HepG2 (cell line): ENCODE results near the gene MC5R.

ENCODE experiments used
- ATF1 ChIP-seq: IDR thresholded peaks from 2 replicates; pipeline ENCODE4 v1.6.1; 2016; ENCODE audit warnings: mild to moderate bottlenecking, control low read depth
- CBX2 ChIP-seq, 2 experiments: fragments of 200-600 bp in 1 of 2; sonication (generic); formaldehyde crosslinking in 1 of 2; IDR thresholded peaks; 2 replicates each; pipeline versions ENCODE4 v1.7.0 to v1.8.1; 2018 to 2022; ENCODE audit warnings: low read depth in 2 of 2, low read length in 1 of 2, mild to moderate bottlenecking in 1 of 2, missing genetic modification reagents in 1 of 2
- CTCF ChIP-seq: sonication (generic); formaldehyde crosslinking; IDR thresholded peaks from 2 replicates; pipeline ENCODE4 v1.5.0; 2020; ENCODE audit warnings: mild to moderate bottlenecking, missing genetic modification reagents, moderate library complexity
- IRF2 ChIP-seq: IDR thresholded peaks from 2 replicates; pipeline ENCODE4 v1.6.1; 2018; ENCODE audit warnings: missing genetic modification reagents, missing compliant biosample characterization
- KAT8 ChIP-seq: IDR thresholded peaks from 2 replicates; pipeline ENCODE4 v1.6.1; 2016; ENCODE audit warnings: missing genetic modification reagents, missing compliant biosample characterization
- MAFG ChIP-seq: sonication (generic); formaldehyde crosslinking; IDR thresholded peaks from 2 replicates; pipeline ENCODE4 v1.5.1; 2020; ENCODE audit warnings: mild to moderate bottlenecking, missing genetic modification reagents
- SKIL ChIP-seq: sonication (generic); formaldehyde crosslinking; IDR thresholded peaks from 2 replicates; pipeline ENCODE4 v1.8.0; 2022; ENCODE audit warnings: missing genetic modification reagents, mild to moderate bottlenecking, moderate library complexity, borderline replicate concordance
- TCF12 ChIP-seq, 2 experiments: fragments of 450-650 bp in 1 of 2; sonication (generic) in 1 of 2; formaldehyde crosslinking in 1 of 2; IDR thresholded peaks; 2 replicates each; pipeline versions ENCODE4 v1.6.1 to v1.8.0; 2017 to 2022; ENCODE audit warnings: antibody characterized with exemption in 1 of 2, mild to moderate bottlenecking in 1 of 2, missing genetic modification reagents in 1 of 2, moderate library complexity in 1 of 2
- ZBTB2 ChIP-seq: sonication (generic); formaldehyde crosslinking; IDR thresholded peaks from 2 replicates; pipeline ENCODE4 v1.8.0; 2022; ENCODE audit warnings: low read depth, missing genetic modification reagents
- ZMYM2 ChIP-seq: sonication (generic); formaldehyde crosslinking; IDR thresholded peaks from 2 replicates; pipeline ENCODE4 v1.8.0; 2022; ENCODE audit warnings: mild to moderate bottlenecking, missing genetic modification reagents
- ZNF142 ChIP-seq: sonication (generic); formaldehyde crosslinking; IDR thresholded peaks from 2 replicates; pipeline ENCODE4 v1.4.0; 2020; ENCODE audit warnings: missing genetic modification reagents
- ZSCAN9 ChIP-seq: IDR thresholded peaks from 2 replicates; pipeline ENCODE4 v1.6.1; 2016; ENCODE audit warnings: borderline replicate concordance
- ZUFSP ChIP-seq: sonication (generic); formaldehyde crosslinking; IDR thresholded peaks from 2 replicates; pipeline ENCODE4 v1.9.0; 2021; ENCODE audit warnings: missing genetic modification reagents, mild to moderate bottlenecking, borderline replicate concordance

- TF ChIP-seq CBX2 (IDR thresholded peaks at IDR 0.05; ENCODE audit: low read depth, low read length) (no peak), CBX2 (CRISPR knock-in tag; IDR thresholded peaks at IDR 0.05; ENCODE audit: low read depth) (no peak), ZBTB2 (CRISPR knock-in tag) (no peak), ZUFSP (CRISPR knock-in tag) (no peak), SKIL (no peak), KAT8 (CRISPR knock-in tag) (no peak), TCF12 (IDR thresholded peaks at IDR 0.05) (no peak), TCF12 (CRISPR knock-in tag; IDR thresholded peaks at IDR 0.05) (no peak), MAFG (CRISPR knock-in tag) (no peak), ZNF142 (CRISPR knock-in tag) (no peak), ATF1 (no peak), ZMYM2 (no peak), CTCF (CRISPR knock-in tag) (no peak), IRF2 (CRISPR knock-in tag) (no peak), ZSCAN9 (CRISPR knock-in tag) (no peak)
Measured at GRCh38 chr18:13809531-13810255, 14.3 kb upstream of the MC5R start.
